GM21423 (cell line): ENCODE measurements around the gene SEMA4D.

ENCODE experiments used
- ATAC-seq: cut with Tn5 transposase; IDR thresholded peaks from one replicate; pipeline ENCODE4 v1.9.1; 2021; ENCODE audit warnings: mild to moderate bottlenecking, moderate library complexity; ENCODE audit not compliant: unreplicated experiment

The SEMA4D gene

DNA sequence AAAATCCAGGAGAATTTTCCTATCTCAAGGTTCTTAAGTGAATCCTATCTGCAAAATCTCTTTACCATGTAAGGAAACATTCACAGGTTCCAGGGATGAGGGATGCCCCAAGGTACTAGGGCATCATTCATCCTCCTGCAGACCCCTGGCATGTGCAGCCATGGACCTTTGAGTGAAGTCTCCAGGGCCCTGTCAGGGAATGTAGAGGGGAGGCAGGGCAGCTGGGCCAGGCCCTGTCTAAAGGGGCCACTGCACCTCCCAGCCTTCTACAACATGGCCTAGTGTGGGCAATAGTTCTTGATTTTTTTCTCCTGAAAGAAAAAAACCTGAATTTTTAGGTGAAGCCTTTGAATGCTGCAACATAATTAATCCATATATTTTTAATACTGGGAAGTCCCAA is 63.3 kb downstream of the SEMA4D start:
- no peak for ATAC-seq

DNA sequence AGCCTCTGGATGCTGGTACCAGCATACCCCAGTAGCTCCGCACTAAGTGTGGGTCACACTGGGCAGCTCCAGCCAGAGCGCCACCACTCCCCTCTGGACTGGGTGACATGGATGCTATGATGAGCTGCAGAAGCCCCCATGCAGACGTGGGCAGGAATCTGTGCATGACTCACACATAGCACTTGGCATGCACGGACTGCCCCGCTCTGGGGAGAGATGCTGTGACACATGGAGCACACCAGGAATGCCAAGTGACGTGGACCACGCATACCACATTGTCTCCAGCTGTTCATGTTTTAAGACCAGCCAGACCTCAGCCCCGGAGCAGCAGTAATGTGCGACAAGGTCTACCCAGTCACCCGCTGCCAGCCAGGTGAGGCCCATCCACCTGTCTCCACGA is 64.1 kb downstream of the SEMA4D start:
- ATAC-seq: no peak

DNA sequence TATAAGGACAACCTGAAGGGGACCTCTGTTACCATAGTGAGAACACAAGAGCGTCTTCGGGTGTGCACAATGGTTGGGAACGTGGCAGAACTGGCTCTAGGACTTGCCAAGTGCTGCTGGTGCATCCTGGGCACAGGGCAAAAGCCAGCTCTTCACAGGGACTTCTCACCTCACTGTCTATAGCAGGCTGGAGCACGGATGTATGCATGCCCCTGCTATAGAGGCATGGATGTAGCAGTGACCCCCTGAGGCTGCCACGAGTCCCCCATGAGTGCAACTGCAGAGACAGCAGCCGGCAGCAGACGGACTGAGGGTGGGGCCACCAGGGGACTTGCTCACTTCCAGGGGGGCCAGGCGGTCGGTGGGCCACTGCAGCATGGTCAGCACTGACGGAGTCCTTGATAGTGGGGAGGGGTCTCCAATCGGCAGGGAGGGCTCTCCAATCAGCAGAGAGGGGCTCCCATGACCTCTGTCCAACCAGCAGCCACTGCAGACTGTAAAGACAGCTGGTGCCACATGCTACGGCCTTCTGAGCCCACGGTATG is 64.9 kb downstream of the SEMA4D start:
- no peak for ATAC-seq

DNA sequence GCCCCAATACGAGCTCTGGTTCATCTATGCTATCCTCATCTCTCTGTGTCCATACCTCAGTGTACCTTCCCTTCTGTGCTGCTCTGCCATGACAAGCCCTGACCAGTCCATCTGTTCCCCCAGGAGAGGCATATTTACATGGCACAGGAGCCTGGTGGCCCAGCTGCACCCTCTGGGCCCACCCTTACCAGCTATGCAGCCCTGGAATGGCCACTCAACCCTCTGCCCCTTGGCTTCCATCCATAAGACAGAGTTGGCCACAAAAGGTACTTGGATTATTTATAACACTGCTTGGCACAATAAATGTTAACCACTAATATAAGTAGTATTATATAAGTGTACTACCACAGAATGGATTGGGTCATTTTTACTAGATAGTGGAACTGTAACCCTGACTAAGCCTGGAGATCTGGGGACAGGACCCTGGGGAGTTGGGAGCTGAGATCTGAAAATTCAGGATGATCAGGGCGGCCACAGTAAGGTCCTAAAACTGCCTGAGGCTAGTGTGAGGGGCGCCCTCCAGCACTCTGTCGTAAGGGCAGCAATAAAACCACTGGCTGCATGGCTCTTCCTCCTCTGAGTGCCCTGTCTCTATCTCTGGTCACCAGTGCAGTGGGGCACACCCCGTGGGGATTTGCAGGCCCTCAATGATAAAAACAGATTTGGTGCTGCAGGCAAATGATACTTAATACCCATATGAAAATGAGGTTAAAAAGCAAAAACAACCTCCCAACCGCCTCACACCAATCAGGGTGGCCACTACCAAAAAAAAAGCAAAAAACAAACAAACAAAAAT is 65.8 kb downstream of the SEMA4D start:
- ATAC-seq: no peak

DNA sequence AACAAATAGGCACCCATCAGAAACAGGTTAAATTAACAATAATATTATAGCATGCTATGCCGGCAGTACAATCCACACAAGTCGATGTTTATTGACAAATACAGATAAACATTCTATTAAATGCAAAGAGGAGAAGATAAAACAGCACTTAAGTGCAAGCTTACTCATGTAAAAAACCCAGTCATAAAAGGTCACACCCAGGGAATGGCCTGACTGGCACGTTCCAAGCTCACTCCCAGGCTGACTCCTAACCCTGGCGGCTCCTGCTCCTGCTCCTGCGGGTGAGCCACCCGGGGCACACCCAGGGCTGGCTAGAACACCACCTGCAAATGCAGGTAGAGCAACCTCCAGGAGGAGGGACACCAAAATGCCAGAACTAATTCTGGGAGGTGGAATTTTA is 66.9 kb downstream of the SEMA4D start:
- ATAC-seq: no peak

DNA sequence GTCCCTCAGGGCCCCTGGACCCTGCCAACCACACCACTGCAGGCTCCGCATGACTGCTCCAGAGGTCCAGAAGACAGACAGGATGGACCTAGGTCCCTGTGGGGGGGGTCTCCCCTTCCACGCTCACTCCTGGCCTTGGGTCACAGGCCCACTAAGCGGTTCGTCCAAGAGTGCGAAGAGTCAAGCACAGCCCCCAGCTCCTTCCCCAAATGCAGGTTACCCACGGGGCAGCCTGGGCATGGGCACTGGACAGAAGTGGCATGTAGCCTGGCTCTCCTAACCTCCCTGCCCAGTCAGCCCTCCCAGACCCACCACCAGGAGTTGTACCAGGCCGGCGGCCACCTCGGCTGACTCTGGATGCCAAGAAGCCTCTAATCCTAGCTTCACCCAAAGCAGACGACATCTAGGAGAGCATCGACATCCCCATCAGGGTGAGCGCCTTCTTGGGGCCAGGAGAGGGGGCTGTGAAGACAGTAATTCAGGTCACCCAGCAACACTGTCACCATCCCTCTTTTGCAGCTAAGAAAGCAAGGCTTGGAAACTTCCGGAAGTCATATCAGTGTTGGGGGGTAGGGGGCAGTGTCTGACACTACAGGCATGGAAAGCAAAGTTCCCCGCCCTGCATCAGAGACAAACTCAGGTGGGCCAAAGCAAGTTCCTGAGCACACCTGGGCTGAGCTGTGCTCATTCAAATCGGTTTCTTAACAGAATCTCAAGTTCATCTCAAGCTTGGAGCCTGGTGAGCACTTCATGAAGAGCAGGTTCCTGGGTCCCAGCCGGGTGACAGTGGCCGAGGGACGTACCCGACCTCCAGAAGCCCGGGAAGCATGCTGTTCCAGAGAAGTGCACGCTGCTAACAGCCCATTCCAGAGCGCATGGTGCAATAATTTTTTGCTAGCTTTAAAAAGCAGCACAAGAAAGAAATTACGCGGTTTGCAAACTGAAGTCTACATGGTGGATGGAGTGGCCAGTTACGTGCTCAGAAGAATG is 68.7 kb downstream of the SEMA4D start:
- ATAC-seq: no peak

DNA sequence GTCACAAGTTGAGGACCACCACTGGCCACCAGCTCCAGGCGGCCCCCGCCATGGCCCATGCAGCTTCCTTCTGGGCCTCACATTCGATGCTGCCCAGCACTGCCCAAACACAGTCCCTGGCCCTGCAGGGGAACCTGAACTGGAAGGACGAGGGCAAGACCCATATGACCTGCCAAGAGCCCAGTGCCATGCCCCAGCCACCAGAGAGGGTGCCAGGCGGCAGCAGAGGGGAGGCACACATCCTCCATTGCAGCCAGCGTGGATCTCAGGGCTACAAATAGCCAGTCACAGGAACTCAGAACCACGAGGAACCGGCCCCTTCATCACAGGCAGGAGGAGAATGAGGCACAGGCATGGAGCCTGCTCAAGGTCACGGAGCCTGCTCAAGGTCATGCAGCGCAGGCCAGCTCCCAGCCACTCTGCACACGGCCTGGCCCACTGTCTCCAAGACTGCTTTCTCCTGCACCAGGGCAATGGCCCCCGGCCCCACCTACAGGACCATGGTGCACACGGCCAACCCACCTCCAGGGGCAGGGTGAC is 69.6 kb downstream of the SEMA4D start:
- no peak for ATAC-seq

DNA sequence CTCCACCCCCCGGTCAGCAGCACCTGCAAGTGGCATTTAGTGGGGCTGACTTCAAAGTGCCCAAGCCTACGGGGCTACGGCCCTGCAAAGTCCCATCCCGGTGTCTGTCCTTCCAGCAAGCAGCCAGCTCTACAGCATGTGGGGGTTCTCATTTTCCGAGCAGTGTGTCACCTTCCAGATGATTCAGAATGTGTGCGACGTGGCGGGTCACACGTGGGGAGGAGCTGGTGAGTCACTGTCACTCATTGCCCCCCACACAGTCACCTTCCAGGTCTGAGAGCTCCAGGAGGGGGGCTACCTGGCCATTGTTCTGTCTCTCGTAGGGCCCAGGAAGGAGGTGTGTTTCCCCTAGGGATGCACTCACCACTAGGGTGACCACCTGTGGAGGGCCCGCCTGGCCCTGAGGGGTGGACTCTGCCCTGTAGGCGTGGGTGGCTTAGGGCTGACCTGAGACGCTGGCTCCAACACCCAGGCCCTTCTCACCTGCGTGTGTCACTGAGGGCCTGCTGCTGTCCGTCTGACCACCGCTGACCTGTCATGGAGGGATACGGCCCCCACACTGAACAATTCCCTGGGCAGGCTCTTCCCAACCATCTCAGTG is 70.2 kb downstream of the SEMA4D start:
- no peak for ATAC-seq

DNA sequence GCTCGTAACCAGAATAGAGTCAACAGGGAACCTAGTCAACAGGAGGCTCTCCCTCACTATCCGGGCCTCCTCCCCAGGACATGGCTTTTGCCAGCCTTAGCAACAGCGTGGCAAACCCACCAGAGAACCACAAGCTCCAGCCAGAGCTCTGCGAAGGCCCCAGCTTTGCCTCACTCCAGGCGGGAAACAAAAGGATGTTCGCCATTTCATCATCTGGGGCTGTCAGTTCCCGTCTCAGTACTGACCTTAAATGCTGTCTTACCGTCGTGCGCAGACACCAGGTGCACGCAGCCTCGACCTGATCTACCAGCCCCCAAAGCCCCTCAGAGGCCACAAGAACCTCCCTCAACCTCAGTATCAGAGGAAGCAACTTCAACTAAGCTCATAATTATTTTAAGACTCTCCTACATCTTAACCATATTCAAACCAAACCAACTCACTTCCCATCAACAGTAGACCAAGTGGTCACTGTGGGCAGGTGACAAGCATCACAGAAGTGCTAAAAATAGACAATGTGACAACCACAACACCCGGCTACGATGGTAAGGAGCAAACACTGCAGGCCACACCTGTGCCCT is 71.4 kb downstream of the SEMA4D start:
- ATAC-seq: peak; percentile 67

DNA sequence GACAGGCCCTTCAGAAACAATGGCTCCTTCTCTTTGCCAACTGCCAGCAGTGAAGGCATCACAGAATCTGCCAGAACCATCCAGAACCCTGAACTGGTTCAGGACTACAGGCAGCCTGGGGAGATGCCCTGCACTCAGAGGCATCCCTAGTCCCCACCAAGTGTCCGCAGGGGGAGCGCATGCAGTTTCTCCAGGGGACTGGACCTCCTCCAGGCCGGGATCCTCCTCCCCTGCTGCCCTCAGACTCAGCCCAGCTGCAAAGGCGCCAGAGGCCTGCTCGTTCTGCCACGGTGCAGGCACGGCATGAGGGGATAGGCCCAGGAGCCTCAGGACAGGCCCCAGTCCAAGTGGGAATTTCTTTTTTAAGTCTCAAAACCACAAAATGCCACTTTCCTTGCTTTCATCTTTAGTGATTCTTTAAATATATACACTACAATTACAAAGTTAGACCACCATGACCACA is 72.0 kb downstream of the SEMA4D start:
- ATAC-seq: peak; percentile 2

DNA sequence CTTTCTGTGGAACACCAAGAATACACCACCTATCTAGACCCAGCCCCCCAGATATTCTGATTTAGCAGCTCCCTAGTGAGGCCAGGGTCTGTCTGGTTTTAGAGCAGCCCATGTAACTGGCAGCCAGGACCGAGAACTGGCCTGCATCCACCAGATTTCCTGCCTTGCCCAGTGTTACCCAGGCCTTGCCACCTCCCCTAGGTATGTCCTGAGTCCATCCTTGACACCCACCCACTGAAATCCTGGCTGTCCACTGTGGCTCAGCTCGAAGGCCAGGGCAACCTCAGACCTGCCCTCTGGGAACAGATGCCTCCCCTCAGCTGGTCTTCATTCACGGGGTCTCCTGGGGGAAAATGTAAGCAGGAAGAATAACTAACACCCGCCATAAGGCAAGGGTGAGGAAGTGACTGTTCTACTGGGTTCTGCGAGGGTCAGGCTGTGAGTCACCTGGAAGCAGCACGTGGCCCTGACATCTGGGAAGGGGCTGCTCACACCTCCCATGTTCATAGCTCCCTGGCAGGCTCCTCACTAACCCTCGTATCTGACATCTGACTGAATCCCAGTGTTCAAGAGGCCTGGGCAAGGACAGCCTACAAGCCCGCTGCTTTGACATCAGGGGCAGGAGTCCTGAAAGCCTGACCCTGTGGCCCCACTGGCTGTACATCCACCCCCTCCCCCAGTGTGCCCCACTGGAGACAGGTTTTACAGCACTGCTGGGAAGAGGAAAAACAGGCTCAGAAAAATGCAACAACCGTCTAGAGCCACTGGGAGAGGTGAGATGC is 72.7 kb downstream of the SEMA4D start:
- no peak for ATAC-seq

DNA sequence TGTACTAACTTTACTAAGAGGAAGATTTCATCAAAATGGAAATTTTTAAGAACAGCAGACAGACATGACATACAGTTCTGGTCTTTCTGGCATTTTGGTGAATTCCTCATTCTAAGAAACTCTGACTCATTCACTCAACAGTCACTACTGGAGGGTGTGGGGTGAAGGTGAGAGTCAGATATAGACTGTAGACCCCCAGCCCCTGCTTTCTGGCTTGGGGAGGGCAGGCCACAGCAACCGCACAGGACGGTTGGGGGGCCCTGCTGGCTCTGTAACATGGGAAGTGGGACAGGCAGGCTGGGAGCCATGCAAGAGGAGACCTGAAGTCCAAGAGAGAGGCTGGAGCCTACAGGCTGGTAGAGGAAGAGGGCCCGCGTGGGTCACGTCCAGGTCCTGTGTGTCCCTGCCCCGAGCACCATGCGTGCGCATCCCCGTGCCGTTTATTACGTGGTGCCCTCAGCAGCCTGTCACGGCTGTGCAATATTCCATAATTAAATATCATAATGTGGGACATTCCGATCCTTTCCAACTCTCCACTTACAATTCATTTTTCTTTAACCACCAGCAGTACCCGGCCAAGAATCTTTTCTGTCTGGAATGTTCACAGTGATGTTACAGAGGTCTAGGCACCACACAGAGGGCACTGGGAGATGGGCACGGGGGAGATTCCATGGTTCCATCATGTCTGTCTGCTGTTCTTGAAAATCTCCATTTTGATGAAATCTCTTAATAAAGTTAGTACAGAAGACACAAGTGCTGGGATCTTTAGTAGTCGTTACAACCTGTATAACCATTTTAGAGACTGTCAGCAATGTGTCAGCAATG is 75.5 kb downstream of the SEMA4D start:
- no peak for ATAC-seq

DNA sequence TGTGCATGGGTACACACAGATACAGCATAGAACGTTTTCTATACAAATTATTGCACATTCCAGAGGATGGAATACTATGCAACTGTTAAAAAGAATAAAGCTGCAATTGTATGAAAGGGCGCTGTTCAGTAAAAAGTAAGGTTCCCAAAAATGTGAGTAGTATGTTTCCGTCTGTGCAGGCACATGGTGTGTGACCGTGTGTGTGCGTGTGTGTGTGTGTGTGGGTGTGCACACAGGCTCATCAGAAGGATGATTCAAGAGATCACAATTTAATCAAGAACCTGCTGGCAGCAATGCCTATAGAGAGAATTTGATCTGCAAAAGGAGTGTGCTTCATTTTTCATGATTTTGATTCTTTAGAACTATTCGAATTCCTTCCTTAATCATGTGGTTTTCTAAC is 76.3 kb downstream of the SEMA4D start:
- ATAC-seq: no peak

DNA sequence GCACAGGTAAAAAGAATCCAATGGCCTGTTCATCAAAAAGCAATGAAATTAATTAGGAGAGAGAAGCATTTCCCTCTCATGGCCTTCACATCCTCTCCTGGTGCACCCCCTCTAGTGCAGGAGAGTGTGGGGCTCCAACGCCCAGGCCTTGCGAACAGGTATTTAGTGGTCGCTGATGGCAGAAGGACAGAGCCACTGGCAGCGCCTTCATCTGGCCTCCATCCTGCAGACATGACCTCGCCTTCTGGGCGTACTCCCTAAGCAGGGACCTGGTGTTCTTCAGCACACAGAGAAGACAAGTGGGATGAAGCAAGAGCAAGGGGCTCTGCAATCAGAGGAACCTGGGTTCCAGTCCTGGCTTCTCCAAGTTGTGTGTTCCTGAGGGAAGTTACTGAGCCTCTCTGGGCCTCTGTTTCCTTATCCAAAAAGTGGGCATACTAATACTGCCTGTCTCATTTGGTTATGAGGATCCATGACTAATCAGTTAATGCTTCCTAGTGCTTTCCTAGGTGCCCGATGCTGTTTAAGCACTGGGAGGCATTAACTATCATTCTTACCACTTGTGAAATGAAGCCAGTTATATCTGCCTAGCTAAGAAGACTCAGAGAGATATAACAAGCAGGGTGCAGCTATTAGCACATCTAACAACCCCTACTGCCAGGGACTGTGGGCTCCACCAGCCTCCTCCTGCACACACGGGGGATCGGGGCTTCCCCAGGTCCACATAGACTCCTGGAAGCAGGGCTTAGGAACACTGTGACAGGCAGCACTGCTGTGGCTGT is 77.3 kb downstream of the SEMA4D start:
- no peak for ATAC-seq

DNA sequence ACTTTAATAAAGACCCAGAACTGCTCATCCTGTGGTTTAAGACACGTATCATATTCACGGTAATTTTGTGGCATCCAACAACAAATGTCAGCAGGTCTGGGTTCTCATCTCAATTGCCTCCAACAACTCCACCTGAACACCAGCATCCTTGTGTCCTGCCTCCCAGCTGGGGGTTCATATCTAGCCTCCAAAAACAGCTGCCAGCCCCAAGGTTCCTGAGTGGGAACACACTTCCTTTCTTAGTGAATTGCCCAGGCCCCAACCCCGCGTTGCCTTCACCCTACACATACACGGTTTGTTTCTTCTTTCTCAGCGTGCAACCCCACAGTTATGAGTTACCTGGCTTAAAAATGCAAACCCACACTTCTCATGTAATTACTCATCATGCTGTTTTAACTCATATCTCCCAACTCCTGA is 77.9 kb downstream of the SEMA4D start:
- ATAC-seq: no peak

DNA sequence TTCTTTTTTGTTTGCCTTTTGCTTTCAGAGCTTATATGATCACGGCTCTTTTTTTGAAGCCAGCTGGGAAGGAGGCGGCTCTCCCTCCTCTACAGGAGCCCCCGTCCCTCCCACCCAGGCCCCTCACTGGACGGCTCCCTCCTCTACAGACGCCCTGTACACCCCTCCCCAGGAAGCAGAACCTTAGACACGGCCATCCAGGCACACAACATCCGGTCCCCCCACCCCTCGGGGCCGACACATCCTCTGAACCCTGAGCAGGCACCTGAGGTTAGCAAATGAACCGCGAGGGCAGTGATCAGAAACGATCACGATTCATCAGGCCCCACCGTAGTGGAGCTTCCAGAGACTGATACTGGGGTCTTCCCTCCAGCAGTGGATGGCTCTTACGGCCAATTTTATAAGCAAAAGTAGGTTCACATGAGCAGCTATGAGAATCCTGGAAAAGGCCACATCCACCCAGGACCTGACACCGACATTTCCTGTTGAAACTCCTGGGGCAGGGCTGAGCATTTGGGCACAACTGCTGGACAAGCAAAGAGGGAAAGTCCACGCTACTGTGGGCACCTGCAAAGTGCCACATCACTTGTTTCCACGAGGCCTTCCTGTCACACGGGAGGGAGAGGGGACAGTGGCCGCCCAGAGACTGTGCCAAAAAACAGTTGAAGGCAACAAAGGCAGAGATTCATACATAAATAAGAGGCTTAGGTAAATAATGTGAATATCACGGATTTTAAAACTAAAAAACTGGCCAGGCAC is 78.9 kb downstream of the SEMA4D start:
- ATAC-seq: peak; percentile 60

DNA sequence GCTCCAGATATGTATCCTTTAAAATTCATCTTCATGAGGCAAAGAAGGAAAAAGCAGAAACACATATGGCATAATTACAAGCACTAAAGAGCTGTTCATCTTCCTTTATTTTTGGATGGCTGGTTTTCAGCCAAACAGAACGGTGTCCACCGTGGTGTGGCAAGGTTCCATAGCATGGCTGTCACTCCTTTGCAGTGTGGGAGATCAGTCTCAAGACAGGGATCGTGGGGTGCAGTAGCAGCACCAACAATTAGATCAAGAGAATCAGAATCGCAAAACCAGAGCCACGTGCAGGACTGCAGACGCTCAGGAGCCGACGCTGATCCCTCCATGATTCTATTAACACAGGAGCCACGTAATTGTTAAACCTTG is 79.5 kb downstream of the SEMA4D start:
- no peak for ATAC-seq
